ENCODE results near the gene GIN1. TPM values are rescaled to one million over a fixed set of nuclear protein-coding genes. Genes with fewer than 3 reads are reported as not detected.
A peak's percentile ranks its signal among the peaks of the same experiment; 100 is the strongest.

Gene GIN1
- total RNA-seq, 1 experiment from 2014 or later: 6.6 TPM

GRCh38 chr5:103126557-103126956 lies 6.6 kb upstream of the GIN1 start:
- no peak overlapping the region for H4K5ac ChIP-seq (ENCODE audit: insufficient read length, low read depth, low read length)
- no peaks in the 10 kb centered on the region for H3K79me1 ChIP-seq (ENCODE audit: insufficient read depth, low read depth, low read length, poor library complexity, severe bottlenecking)
- H2BK120ac ChIP-seq (ENCODE audit: low read depth, low read length, poor library complexity, severe bottlenecking): no peak overlapping the region
- peaks cover under 1 to 3% of the 10 kb centered on the region in 2 experiments; a peak in 3 of 4 replicates for H3K4me1 Mint-ChIP-seq
- H3K23me2 ChIP-seq (ENCODE audit: insufficient read length, low read depth, low read length, poor library complexity, severe bottlenecking): no peaks in the 10 kb centered on the region
- no peaks in the 10 kb centered on the region for H3K79me2 ChIP-seq (ENCODE audit: insufficient read depth, low read length)
- H3K27me3 ChIP-seq (ENCODE audit: insufficient read depth, low read length): no peaks in the 10 kb centered on the region
- H3K4ac ChIP-seq (ENCODE audit: low read depth, low read length): no peak overlapping the region
- H3K27ac Mint-ChIP-seq: 0 out of 7 replicates have a peak overlapping the region, but pooled peaks of 1 of the 3 experiments have one; percentile 46
- H4K8ac ChIP-seq (replicated peaks; ENCODE audit: insufficient read length, low read depth, low read length): no peak overlapping the region
- H3K27me3 Mint-ChIP-seq (ENCODE audit: low read depth): no peaks in the 10 kb centered on the region
- no peaks in the 10 kb centered on the region for H3K9me3 ChIP-seq (ENCODE audit: control insufficient read depth, low read depth, low read length)
- H2BK20ac ChIP-seq (ENCODE audit: low read depth, low read length, poor library complexity, severe bottlenecking): no peak overlapping the region
- no peak overlapping the region for H3K14ac ChIP-seq (ENCODE audit: insufficient read depth, low read length)
- no peaks in the 10 kb centered on the region for H3K9me3 Mint-ChIP-seq
- H3K4me3 Mint-ChIP-seq: no peak overlapping the region
- H3T11ph ChIP-seq (ENCODE audit: low read length): no peak overlapping the region
- H2AFZ ChIP-seq (ENCODE audit: low read length): no peak overlapping the region
- H3K4me1 ChIP-seq (ENCODE audit: insufficient read depth, low read length): no peaks in the 10 kb centered on the region
- no peak overlapping the region for H2BK5ac ChIP-seq (ENCODE audit: insufficient read length, low read length)
- TF ChIP-seq, protein P1, sequence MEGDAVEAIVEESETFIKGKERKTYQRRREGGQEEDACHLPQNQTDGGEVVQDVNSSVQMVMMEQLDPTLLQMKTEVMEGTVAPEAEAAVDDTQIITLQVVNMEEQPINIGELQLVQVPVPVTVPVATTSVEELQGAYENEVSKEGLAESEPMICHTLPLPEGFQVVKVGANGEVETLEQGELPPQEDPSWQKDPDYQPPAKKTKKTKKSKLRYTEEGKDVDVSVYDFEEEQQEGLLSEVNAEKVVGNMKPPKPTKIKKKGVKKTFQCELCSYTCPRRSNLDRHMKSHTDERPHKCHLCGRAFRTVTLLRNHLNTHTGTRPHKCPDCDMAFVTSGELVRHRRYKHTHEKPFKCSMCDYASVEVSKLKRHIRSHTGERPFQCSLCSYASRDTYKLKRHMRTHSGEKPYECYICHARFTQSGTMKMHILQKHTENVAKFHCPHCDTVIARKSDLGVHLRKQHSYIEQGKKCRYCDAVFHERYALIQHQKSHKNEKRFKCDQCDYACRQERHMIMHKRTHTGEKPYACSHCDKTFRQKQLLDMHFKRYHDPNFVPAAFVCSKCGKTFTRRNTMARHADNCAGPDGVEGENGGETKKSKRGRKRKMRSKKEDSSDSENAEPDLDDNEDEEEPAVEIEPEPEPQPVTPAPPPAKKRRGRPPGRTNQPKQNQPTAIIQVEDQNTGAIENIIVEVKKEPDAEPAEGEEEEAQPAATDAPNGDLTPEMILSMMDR (conservative IDR thresholded peaks at IDR 0.05): no peak
- H3K56ac ChIP-seq (ENCODE audit: insufficient read length, low read depth, low read length): no peak overlapping the region
- H4K91ac ChIP-seq (ENCODE audit: insufficient read length, low read depth, low read length): no peak overlapping the region
- H3K4me2 ChIP-seq (ENCODE audit: insufficient read depth, insufficient read length, low read length): no peak overlapping the region
- H4K20me1 ChIP-seq (ENCODE audit: control insufficient read depth, insufficient read depth, insufficient read length): no peaks in the 10 kb centered on the region
- no peak overlapping the region for H2AK5ac ChIP-seq (ENCODE audit: insufficient read length, low read length)
- H3K27ac ChIP-seq (ENCODE audit: insufficient read length, low read depth, low read length): no peak overlapping the region
- peaks cover 0 to 2% (median 0%) of the 10 kb centered on the region in 3 experiments; a peak in 1 of 7 replicates for H3K36me3 Mint-ChIP-seq (ENCODE audit: insufficient read depth in 1 of 3, low read depth in 3 of 3)
- no peak overlapping the region for H2BK15ac ChIP-seq (ENCODE audit: low read depth, low read length)
- no peak overlapping the region for H3K18ac ChIP-seq (ENCODE audit: insufficient read length, low read depth, low read length)
- H3K23ac ChIP-seq (ENCODE audit: insufficient read length, low read depth, low read length): no peak overlapping the region
- no peak for DNase-seq
- no CpG with 5 or more reads among the region's 5 CpGs for WGBS (ENCODE audit: extremely low coverage, insufficient read length, low lambda C conversion rate)
- no peak overlapping the region for H3K9ac ChIP-seq (ENCODE audit: extremely low read depth, insufficient read length, low read length)
- no peak overlapping the region for H2BK12ac ChIP-seq (ENCODE audit: insufficient read length, low read depth, low read length)
